GM19467 (cell line): ENCODE data around the gene LPIN2.
"Not testable (repeated sequence)": the region's sequence is repeated elsewhere in the genome, so short reads cannot be mapped to it uniquely, and the experiment has no call there.

Experiments
- ATAC-seq: cut with Tn5 transposase; IDR thresholded peaks from one replicate; pipeline ENCODE4 v1.9.1; 2021; ENCODE audit warnings: mild to moderate bottlenecking, moderate library complexity; ENCODE audit not compliant: unreplicated experiment

The LPIN2 gene

DNA sequence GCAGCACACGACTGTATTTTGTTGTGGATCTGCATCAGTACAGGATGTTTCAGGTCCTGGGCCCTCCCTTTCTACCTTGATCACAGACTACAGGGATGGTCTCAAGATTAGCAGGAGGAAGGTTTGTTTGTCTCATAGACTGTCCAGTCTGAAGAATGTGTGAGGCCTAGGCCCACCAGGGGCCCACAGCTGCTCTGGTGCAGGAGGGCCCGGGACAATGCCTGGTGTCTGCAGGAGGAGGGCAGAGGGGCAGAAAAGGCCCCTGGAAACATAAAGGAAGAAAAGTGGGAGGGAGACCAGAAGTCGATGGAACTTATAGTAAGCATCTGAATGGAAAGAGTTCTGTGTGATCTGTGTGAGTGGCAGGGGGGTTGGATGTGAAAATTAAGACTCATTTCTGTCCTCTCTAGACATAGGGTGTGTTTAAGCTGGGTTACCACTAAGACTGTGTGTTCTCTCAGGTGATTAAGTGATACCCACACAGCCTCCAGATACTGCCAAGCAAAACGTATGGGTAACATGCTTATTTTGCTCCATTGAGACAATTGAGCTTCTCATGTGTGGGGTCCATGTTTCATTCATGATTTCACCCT, 33.4 kb upstream of the LPIN2 start:
- ATAC-seq = no peak

- ATAC-seq = no peak
Measured at GRCh38 chr18:3044931-3045698, 32.2 kb upstream of the LPIN2 start.

- ATAC-seq = no peak
Measured at GRCh38 chr18:3042379-3042778, 29.4 kb upstream of the LPIN2 start.

DNA sequence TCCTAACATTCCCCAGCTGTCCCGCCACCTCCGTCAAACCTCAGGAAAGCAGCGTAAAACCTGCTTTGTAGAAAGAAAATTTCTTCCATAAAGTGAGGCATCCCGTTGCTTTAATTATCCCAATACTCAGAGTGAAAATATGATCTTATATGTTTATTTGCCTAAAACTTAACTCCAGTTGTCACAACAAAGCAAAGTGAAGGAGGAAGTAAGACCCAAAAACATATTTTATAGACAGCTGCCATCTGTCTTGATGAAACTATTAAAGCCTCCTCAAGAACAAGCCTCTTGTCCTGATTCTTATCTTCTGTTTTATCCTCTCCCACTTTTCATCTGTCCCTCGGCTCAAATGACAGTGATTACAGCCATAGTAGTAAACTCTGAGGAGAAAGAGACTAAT, 28.9 kb upstream of the LPIN2 start:
- ATAC-seq = no peak

DNA sequence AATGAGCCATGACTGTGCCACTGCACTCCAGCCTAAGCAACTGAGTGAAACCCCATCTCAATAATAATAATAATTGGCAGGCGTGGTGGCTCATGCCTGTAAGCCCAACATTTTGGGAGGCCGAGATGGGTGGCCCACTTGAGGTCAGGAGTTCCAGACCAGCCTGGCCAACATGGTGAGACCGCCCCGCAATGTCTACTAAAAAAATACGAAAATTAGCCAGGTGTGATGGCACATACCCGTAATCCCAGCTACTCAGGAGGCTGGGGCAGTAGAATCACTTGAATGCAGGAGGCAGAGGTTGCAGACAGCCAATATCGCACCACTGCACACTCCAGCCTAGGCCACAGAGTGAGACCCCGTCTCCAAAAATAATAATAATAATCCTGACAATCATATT, 27.9 kb upstream of the LPIN2 start:
- ATAC-seq = no peak

DNA sequence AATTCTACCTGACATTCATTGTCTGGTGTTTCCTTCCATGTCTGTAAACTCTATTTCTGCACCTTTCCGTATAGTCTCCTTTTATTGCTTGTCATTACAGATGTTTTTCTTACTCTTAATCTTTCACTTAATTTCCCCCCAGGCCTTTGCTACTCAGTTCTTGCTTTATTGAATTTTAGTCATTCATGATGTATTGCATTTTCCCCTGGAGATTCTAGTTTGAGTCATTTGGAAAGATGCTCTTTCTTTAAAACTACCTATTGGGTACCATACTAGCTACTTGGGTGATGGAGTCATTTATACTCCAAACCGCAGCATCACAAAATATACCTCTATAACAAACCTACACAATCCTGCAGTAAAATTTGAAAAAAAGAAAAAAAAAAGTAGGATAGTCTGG, 27.2 kb upstream of the LPIN2 start:
- no peak for ATAC-seq

DNA sequence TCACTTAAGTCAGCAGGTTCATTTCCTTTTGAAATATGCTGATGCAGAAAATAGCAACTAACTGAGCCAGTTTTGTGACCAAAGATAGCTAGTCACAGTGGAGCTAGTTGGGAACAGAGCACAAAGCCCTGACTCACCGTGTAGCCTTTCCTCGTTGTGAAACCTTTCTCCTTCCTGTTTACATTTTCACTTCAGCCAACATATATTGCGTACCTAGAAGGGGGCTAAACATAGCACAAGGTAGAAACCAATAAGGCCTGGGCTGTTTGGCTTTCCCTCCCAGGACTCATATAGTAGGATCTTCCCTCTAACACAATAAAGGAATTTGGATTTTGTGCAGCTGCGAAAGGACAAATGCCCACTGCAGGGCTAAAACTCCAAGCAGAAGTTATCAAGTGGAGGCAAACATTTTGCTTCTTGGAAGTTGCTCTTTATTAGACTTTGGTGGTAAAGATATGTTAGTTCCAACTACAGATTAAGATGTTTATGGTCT, 24.5 kb upstream of the LPIN2 start:
- peak; percentile 95 for ATAC-seq

DNA sequence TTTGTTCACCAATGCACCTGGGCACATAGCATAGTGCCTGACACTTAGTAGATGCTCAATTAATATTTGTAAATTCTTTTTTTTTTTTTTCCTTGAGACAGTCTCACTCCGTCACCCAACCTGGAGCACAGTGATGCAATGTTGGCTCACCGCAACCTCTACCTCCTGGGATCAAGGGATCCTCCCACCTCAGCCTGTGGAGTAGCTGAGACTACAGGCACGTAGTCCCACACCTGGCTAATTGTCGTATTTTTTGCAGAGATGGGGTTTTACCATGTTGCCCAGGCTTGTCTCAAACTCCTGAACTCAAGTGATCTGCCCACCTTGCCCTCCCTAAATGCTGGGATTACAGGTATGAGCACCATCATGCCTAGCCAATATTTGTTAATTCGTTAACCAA, 23.2 kb upstream of the LPIN2 start:
- ATAC-seq = no peak

DNA sequence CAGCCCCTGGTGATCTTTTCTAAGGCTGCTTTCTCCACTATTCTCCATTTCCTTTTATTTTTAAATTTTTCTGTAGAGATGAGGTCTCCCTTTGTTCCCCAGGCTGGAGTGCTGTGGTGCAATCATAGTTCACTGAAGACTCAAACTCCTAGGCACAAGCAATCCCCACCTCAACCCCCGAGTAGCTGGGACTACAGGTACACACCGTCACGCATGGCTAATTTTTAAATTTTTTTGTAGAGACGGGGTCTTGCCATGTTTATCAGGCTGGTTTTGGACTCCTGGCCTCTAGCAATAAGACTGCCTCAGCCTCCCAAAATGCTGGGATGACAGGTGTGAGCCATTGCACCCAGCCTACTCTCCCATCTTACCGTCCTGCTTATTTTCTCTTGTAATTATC, 22.7 kb upstream of the LPIN2 start:
- no peak for ATAC-seq

DNA sequence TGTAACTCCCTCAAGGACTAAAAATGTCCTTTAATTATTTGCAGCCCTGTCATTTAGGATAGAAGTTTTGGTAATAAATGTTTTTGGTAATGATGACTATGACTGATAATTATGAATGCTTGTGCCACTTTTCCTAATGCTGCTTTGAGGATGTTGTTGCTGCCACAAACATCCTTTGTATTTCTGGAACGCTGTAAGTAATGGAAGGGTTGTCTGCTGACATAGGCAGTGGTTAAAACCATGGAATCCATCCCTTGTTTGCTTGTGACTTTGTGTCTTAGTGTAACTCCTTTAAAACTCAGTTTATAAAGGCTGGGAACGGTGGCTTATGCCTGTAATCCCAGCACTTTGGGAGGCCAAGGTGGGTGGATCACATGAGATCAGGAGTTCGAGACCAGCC, 19.8 kb upstream of the LPIN2 start:
- no peak for ATAC-seq

GRCh38 chr18:3029215-3029952, 16.4 kb upstream of the LPIN2 start:
- ATAC-seq = no peak

- not testable (repeated sequence) for ATAC-seq
Measured at GRCh38 chr18:3028115-3028514, 15.2 kb upstream of the LPIN2 start.

DNA sequence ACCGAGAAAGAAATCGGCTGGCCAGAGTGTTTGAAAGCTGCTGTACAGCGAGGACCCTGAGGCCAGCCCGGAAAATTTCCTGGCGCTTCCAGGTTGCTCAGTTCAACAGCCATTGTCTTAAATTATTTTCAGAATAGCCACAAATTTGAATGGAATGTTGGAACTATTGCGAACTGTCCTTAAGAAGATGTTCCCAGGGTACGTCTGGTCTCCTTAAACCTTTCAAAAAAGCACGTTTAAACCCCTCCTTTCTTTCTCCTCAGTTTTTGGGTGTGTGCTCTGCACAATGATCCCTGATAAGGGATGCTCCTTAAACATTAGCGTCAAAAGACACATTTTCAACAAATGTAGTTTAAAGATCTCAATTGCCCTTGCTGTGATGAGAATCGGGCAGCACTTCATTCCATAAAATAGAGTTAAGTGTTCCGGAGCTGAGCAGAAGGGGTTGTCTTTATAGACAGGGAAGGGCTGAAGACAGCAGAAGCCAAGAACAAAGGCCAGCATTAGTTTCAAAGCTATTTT, 14.5 kb upstream of the LPIN2 start:
- ATAC-seq = no peak

DNA sequence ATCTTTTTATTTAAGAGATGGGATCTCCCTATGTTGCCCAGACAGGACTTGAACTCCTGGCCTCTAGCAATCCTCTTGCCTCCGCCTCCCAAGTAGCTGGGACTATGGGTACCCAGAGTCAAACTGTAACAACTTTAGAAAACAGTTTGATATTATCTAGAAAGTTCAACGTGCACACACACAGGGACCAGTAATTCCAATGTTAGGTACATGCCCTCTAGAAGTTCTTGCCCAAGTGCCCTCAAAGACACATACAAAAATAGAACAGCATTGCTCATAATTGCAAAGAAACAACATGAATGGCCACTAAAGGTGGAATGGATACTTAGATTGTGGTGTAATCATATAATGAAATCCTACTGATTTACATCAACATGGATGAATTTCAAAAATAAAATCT, 12.6 kb upstream of the LPIN2 start:
- ATAC-seq = no peak

DNA sequence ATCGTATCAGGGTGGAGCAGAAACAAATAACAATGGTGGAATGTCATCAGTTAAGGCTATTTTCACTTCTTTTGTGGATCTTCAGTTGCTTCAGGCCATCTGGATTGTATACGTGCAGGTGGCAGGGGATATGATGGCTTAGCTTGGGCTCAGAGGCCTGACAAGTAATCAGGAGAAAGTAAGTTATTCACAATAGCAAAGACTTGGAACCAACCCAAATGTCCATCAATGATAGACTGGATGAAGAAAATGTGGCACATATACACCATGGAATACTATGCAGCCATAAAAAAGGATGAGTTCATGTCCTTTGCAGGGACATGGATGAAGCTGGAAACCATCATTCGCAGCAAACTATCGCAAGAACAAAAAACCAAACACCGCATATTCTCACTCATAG, 10.7 kb upstream of the LPIN2 start:
- ATAC-seq = not testable (repeated sequence)

DNA sequence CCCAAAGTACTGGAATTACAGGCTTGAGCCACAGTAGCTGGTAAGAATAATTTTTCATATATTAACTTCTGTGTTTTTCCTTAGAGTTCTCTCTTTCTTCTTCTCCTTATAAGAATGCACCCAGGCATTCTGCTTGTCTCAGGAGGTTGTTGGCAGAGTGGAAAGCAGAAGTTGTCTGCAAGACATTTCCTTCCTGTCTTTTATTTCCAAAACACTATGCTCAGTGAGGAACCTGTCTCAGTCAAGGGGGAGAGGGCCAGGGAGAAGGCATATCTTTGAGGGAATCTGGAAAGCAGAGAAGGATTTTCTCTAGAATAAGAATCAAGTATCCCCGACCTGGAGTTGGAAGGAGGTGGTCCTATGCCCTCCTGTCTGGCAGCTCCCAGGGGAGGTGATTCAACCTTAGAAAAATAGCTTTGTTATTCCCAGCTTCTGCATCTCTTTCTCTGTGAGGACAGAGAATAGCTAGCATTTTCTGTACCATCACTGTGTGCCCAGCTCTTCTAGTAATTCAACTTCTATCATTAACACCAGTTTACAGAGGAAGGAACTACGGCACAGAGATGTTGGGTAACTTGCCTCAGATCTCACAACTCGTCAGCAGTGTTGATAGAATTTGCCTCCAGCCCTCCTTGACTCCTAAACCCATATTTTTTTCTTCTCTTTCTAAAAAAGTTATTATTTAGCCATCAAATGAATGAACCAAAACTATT, 3.8 kb upstream of the LPIN2 start:
- ATAC-seq = no peak

DNA sequence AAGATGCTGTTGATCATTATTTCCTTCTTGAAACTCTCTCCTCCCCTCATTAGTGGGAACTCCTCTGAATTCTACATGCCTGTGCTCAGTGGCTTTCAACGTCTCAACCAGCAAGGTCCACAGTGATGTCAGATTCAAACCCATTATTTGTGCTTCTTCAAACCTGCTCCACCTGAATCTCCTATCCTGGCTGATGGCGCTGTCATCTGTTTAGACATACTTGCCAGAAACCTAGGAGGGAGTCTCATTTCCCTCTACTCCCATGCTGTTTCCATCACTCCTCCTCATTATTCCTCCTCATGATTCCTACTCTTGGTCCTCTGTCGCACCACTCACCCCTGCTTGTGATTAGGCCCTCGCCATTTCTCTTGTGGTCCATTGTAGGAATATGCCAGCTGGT, 2.9 kb upstream of the LPIN2 start:
- no peak for ATAC-seq

DNA sequence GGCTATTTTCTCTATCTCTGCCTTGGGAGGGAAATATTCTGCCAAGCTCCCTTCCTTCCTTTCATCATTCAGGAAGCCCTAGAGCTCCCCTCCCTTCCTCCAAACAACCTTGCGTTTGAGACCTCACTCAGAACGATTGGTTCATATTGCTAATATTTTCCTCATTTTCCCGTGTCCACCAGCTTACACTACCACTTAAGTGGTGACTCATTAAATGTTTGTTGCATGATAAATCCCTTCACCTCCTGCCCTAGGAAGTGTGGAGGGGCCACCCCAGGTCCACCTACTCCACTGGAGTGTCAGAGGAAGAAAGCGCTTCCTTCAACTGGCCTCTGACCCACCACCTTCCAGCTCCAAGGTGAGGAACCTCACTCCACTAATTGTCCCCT, 2.3 kb upstream of the LPIN2 start:
- no peak for ATAC-seq

DNA sequence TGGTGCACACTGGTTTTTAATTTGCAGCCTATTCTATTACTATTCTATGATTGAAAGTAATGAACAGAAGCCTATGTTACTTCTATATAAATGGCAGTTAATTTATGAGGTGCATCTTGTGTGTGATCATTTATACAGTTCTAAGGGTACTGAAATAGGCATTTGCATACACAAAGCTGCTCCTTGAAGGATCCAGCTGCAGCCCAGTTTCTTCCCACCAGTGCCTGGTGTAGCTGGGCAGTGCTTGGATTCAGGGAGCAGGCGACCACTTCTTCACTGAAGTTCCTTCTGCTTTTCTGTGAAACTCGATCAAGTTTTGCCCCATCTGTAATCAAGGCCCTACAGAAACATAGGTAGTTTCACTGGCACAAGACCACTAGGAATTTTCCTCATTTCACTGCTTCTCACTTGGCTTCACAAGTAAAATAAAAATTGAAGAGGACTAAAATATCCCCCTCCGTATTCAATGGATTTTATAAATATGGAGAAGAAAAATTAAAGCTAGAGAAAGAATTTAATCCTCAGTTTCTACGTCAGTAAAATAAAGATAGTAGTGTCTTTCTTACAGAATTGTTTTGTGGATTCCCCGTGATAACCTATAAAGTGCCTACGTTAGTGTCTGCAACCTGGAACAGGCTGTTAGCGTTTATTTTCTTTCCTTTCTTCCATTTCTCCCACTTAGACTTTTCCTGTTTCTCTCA, 1.7 kb upstream of the LPIN2 start:
- no peak for ATAC-seq
